CD4-positive, alpha-beta memory T cell (primary cell): Measurements from ENCODE around the gene LMTK2. TPM values are rescaled to one million over a fixed set of nuclear protein-coding genes. Genes with fewer than 3 reads are reported as not detected.

Experiments
- CTCF ChIA-PET: fragments of 350-600 bp; sonication (Branson Sonifier 250); formaldehyde crosslinking; loops from one replicate; lab custom pipeline; 2021; ENCODE audit warnings: inconsistent platforms; ENCODE audit not compliant: partially characterized antibody; lab: Charles Lee
- POLR2A ChIA-PET: fragments of 350-600 bp; sonication (Branson Sonifier 250); formaldehyde crosslinking; loops from one replicate; lab custom pipeline; 2021; ENCODE audit not compliant: partially characterized antibody; lab: Charles Lee
- DNase-seq, 5 donors: peaks; one replicate each; pipeline versions ENCODE4 v3.0.0 to v3.0.0-alpha.2; 2020 to 2022; ENCODE audit warnings: mixed read lengths in 1 of 5
- H3K27ac ChIP-seq: one replicate; pipeline ENCODE4 v1.7.0; 2013; ENCODE audit warnings: low read depth, low read length
- H3K27me3 ChIP-seq: 2 replicates; pipeline ENCODE4 v1.7.0; 2013; ENCODE audit warnings: mild to moderate bottlenecking, low read length, moderate library complexity; ENCODE audit not compliant: insufficient read depth
- H3K36me3 ChIP-seq: 2 replicates; pipeline ENCODE4 v1.7.0; 2013; ENCODE audit warnings: mild to moderate bottlenecking, low read length, moderate library complexity; ENCODE audit not compliant: insufficient read depth
- H3K4me1 ChIP-seq: 2 replicates; pipeline ENCODE4 v1.7.0; 2013; ENCODE audit warnings: mild to moderate bottlenecking, low read length, moderate library complexity; ENCODE audit not compliant: insufficient read depth
- H3K4me3 ChIP-seq, 2 donors: one replicate each; pipeline ENCODE4 v1.7.0; 2013; ENCODE audit warnings: low read length in 2 of 2, mild to moderate bottlenecking in 1 of 2
- H3K9me3 ChIP-seq, 2 donors: one replicate each; pipeline ENCODE4 v1.7.0; 2013; ENCODE audit warnings: low read length in 2 of 2, control low read depth in 1 of 2; ENCODE audit not compliant: control insufficient read depth in 1 of 2
- H3K27ac Mint-ChIP-seq, 7 donors: one replicate each; pipeline ENCODE4 v1.8.0; 2020 to 2021; ENCODE audit warnings: mixed read lengths in 7 of 7, mild to moderate bottlenecking in 6 of 7, inconsistent platforms in 3 of 7, moderate library complexity in 3 of 7
- H3K27me3 Mint-ChIP-seq, 2 donors: one replicate each; pipeline ENCODE4 v1.8.0; 2020 to 2021; ENCODE audit warnings: mixed read lengths in 2 of 2
- H3K36me3 Mint-ChIP-seq, 2 donors: one replicate each; pipeline ENCODE4 v1.8.0; 2020 to 2021; ENCODE audit warnings: mixed read lengths in 2 of 2, inconsistent platforms in 1 of 2, mild to moderate bottlenecking in 1 of 2
- H3K4me1 Mint-ChIP-seq, 4 donors: one replicate each; pipeline ENCODE4 v1.8.0; 2020 to 2021; ENCODE audit warnings: mixed read lengths in 4 of 4, mild to moderate bottlenecking in 1 of 4
- H3K4me3 Mint-ChIP-seq, 8 donors: one replicate each; pipeline ENCODE4 v1.8.0; 2020 to 2021; ENCODE audit warnings: mixed read lengths in 8 of 8, mild to moderate bottlenecking in 7 of 8, moderate library complexity in 6 of 8, inconsistent platforms in 3 of 8
- H3K9me3 Mint-ChIP-seq, 8 donors: one replicate each; pipeline ENCODE4 v1.8.0; 2020 to 2021; ENCODE audit warnings: mixed read lengths in 8 of 8, mild to moderate bottlenecking in 5 of 8, inconsistent platforms in 3 of 8, moderate library complexity in 1 of 8
- intact Hi-C: fragments of 100-400 bp; cut with micrococcal nuclease; formaldehyde crosslinking; loops from one replicate; pipeline ENCODE4 v1.15.1; 2023
- polyA plus RNA-seq, 2 donors: library from polyadenylated mRNA; unstranded; fragments of 300-500 nt; fragmentation: Illumina TruSeq; gene quantifications; one replicate each; pipeline ENCODE4 v1.2.3, GENCODE V29; 2021
- total RNA-seq, 2 experiments: library from RNA; stranded (reverse); gene quantifications; one replicate each; pipeline ENCODE4 v1.2.3, GENCODE V29; 2021

LMTK2 gene
- total and polyA plus RNA-seq, 4 experiments from 2014 or later = 0.76 to 26.6 (median 13.7) TPM

GRCh38 chr7:98135984-98136383, 29.3 kb downstream of the LMTK2 start:
- DNase-seq = no peak
- H3K36me3 Mint-ChIP-seq = peaks cover 18 to 23% of the 10 kb centered on the region in 2 donors
- intact Hi-C loops = no loop called here
- ChIA-PET CTCF (interaction anchor here (1.3 to 5.3 kb wide), 2 partner anchors 31 to 33 kb away, joined by 3 to 19 read pairs; no protein-coding TSS in a partner anchor), POLR2A (interaction anchor here (0.6 kb wide), 1 partner anchor 26 kb away, joined by 4 read pairs; no protein-coding TSS in a partner anchor)
- H3K4me3 Mint-ChIP-seq = no peak overlapping the region
- H3K27me3 ChIP-seq = no peaks in the 10 kb centered on the region
- no peaks in the 10 kb centered on the region for H3K9me3 ChIP-seq
- peaks cover 33% of the 10 kb centered on the region for H3K4me1 ChIP-seq
- H3K4me3 ChIP-seq = no peak overlapping the region
- no peaks in the 10 kb centered on the region for H3K27me3 Mint-ChIP-seq
- no peak overlapping the region for H3K27ac Mint-ChIP-seq
- H3K9me3 Mint-ChIP-seq = peaks cover 0 to 2% (median 0%) of the 10 kb centered on the region in 8 donors
- peaks cover 32 to 42% (median 37%) of the 10 kb centered on the region in 4 donors for H3K4me1 Mint-ChIP-seq
- H3K36me3 ChIP-seq = peaks cover 13% of the 10 kb centered on the region
- H3K27ac ChIP-seq = no peak overlapping the region

DNA sequence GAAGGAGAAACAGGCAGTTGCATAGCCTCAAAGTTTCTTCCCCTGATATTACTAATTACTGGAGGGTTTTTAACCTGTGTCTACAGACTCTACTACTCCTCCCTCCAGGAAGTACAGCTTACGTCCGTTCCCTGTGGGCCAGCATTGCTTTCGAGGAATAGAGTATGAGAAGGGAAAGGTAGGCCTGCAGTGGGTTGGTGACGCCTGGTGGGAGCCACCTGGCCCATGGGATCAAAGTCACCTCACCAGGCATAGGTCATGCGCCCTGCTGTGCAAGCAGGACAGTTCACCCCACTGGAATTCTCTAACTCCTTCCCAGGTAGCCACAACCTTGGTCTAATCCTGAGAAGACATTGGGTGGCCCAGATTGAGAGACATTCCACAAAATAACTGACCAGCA, 29.8 kb downstream of the LMTK2 start:
- Histone ChIP-seq H3K9me3 (no peaks in the 10 kb centered on the region), H3K4me3 (no peak overlapping the region), H3K4me1 (peaks cover 29% of the 10 kb centered on the region), H3K27me3 (no peaks in the 10 kb centered on the region), H3K36me3 (peaks cover 13% of the 10 kb centered on the region), H3K27ac (no peak overlapping the region)
- no peak for DNase-seq
- H3K36me3 Mint-ChIP-seq = peaks cover 22 to 28% of the 10 kb centered on the region in 2 donors
- peaks cover 27 to 38% (median 33%) of the 10 kb centered on the region in 4 donors for H3K4me1 Mint-ChIP-seq
- no peak overlapping the region for H3K4me3 Mint-ChIP-seq
- H3K9me3 Mint-ChIP-seq = peaks cover 0 to 2% (median 0%) of the 10 kb centered on the region in 8 donors
- H3K27ac Mint-ChIP-seq = no peak overlapping the region
- POLR2A ChIA-PET = no interaction called here
- H3K27me3 Mint-ChIP-seq = no peaks in the 10 kb centered on the region
- CTCF ChIA-PET = interaction anchor here (5.3 kb wide), 1 partner anchor 33 kb away, joined by 19 read pairs; no protein-coding TSS in a partner anchor
- intact Hi-C loops = no loop called here

DNA sequence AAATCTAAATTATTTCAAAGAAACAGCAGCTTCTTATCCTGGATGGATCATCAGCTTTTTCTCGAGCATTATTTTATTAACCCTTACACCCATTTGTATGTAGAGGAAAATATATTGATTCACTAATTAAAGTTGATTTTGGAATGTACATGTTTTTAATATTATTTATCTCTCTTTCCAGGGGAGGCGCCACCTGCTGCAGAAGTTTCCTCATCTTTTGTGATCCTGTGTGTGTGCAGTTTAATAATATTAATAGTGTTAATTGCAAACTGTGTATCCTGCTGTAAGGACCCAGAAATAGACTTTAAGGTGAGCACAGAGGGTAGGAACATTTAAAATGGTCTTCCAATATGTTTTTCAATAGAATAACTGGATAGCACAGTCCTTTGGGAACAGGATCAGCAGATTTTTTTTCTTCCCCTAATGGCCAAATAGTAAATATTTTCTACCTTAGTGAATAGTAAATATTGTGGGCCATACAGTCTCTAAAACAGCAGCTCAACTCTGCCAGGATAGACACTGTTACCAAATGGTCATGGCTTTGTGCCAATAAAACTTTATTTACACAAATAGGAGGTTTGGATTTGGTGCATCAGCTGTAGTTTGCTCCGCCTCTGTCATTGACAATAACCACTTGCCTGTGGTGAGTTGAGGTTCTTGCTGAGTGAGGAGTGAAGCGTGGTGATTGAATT, 30.6 kb downstream of the LMTK2 start:
- peaks cover 29 to 33% of the 10 kb centered on the region in 2 donors for H3K36me3 Mint-ChIP-seq
- POLR2A ChIA-PET = no interaction called here
- no peak overlapping the region for H3K4me3 ChIP-seq
- no peak overlapping the region for H3K4me3 Mint-ChIP-seq
- peaks cover 20% of the 10 kb centered on the region for H3K4me1 ChIP-seq
- H3K27ac Mint-ChIP-seq = no peak overlapping the region
- CTCF ChIA-PET = interaction anchor here (5.3 kb wide), 1 partner anchor 32 kb away, joined by 19 read pairs; no protein-coding TSS in a partner anchor
- H3K27ac ChIP-seq = no peak overlapping the region
- intact Hi-C loops = no loop called here
- no peaks in the 10 kb centered on the region for H3K27me3 Mint-ChIP-seq
- DNase-seq = no peak
- H3K27me3 ChIP-seq = no peaks in the 10 kb centered on the region
- H3K4me1 Mint-ChIP-seq = peaks cover 21 to 29% (median 25%) of the 10 kb centered on the region in 4 donors
- H3K9me3 Mint-ChIP-seq = peaks cover 0 to 2% (median 0%) of the 10 kb centered on the region in 8 donors
- H3K9me3 ChIP-seq = no peaks in the 10 kb centered on the region
- peaks cover 14% of the 10 kb centered on the region for H3K36me3 ChIP-seq

DNA sequence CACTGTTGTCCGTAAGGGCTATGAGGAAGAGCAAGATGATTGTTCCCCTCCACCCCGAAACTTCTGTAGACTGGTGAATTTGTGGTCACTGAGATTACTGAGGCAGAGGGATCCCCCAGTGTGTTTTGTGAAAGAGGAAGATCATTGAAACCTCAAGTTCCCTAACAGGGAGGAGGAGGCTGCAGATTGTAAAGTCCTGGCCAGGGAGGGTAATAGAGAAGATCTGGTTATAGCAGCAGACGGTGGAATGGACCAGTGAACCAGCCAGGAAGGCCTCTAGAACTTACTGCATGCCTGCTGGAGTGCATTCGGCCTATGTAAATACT, 31.1 kb downstream of the LMTK2 start:
- intact Hi-C loops = no loop called here
- peaks cover 15% of the 10 kb centered on the region for H3K4me1 ChIP-seq
- Mint-ChIP-seq H3K36me3 (peaks cover 33 to 37% of the 10 kb centered on the region in 2 donors), H3K27me3 (no peaks in the 10 kb centered on the region), H3K9me3 (peaks cover 0 to 2% (median 0%) of the 10 kb centered on the region in 8 donors), H3K4me1 (peaks cover 17 to 24% (median 21%) of the 10 kb centered on the region in 4 donors), H3K4me3 (no peak overlapping the region), H3K27ac (no peak overlapping the region)
- H3K27ac ChIP-seq = no peak overlapping the region
- H3K27me3 ChIP-seq = no peaks in the 10 kb centered on the region
- DNase-seq = no peak
- no peak overlapping the region for H3K4me3 ChIP-seq
- CTCF ChIA-PET = interaction anchor here (5.3 kb wide), 1 partner anchor 31 kb away, joined by 19 read pairs; no protein-coding TSS in a partner anchor
- POLR2A ChIA-PET = no interaction called here
- H3K36me3 ChIP-seq = peaks cover 19% of the 10 kb centered on the region
- no peaks in the 10 kb centered on the region for H3K9me3 ChIP-seq

GRCh38 chr7:98138672-98139071, 32.0 kb downstream of the LMTK2 start:
- CTCF ChIA-PET = no interaction called here
- Histone ChIP-seq H3K36me3 (peaks cover 26% of the 10 kb centered on the region), H3K4me1 (peaks cover 7% of the 10 kb centered on the region), H3K4me3 (no peak overlapping the region), H3K27me3 (no peaks in the 10 kb centered on the region), H3K27ac (no peak overlapping the region), H3K9me3 (no peaks in the 10 kb centered on the region)
- intact Hi-C loops = no loop called here
- H3K9me3 Mint-ChIP-seq = peaks cover 0 to 4% (median 0%) of the 10 kb centered on the region in 8 donors
- H3K27ac Mint-ChIP-seq = no peak overlapping the region
- no peak for DNase-seq
- peaks cover 8 to 15% (median 12%) of the 10 kb centered on the region in 4 donors for H3K4me1 Mint-ChIP-seq
- POLR2A ChIA-PET = interaction anchor here (0.5 kb wide), 1 partner anchor 242 kb away, joined by 4 read pairs; no protein-coding TSS in a partner anchor
- H3K4me3 Mint-ChIP-seq = no peak overlapping the region
- H3K36me3 Mint-ChIP-seq = peaks cover 42 to 46% of the 10 kb centered on the region in 2 donors
- H3K27me3 Mint-ChIP-seq = no peaks in the 10 kb centered on the region

GRCh38 chr7:98142658-98143057, 36.0 kb downstream of the LMTK2 start:
- Histone ChIP-seq H3K4me1 (no peaks in the 10 kb centered on the region), H3K36me3 (peaks cover 26% of the 10 kb centered on the region), H3K9me3 (no peaks in the 10 kb centered on the region), H3K27me3 (no peaks in the 10 kb centered on the region), H3K27ac (no peak overlapping the region), H3K4me3 (no peak overlapping the region)
- Mint-ChIP-seq H3K36me3 (peaks cover 63 to 64% of the 10 kb centered on the region in 2 donors), H3K4me1 (peaks cover 0 to 4% (median 2%) of the 10 kb centered on the region in 4 donors), H3K9me3 (peaks cover 0 to 7% (median 4%) of the 10 kb centered on the region in 8 donors), H3K27me3 (no peaks in the 10 kb centered on the region), H3K27ac (peak overlapping the region in 1 of 7 donors; percentile 52), H3K4me3 (no peak overlapping the region)
- ChIA-PET POLR2A (no interaction called here), CTCF (interaction anchor here (2.7 kb wide), 1 partner anchor 26 kb away, joined by 9 read pairs; no protein-coding TSS in a partner anchor)
- intact Hi-C loops = no loop called here
- no peak for DNase-seq

- Mint-ChIP-seq H3K36me3 (peaks cover 58 to 65% of the 10 kb centered on the region in 2 donors), H3K27ac (no peak overlapping the region), H3K4me3 (no peak overlapping the region), H3K9me3 (peaks cover 0 to 7% (median 2%) of the 10 kb centered on the region in 8 donors), H3K27me3 (no peaks in the 10 kb centered on the region), H3K4me1 (peaks cover 0 to 9% (median 3%) of the 10 kb centered on the region in 4 donors)
- ChIA-PET CTCF (interaction anchor here (1.5 kb wide), 1 partner anchor 20 kb away, joined by 4 read pairs; no protein-coding TSS in a partner anchor), POLR2A (no interaction called here)
- Histone ChIP-seq H3K4me1 (no peaks in the 10 kb centered on the region), H3K27ac (no peak overlapping the region), H3K4me3 (no peak overlapping the region), H3K36me3 (peaks cover 21% of the 10 kb centered on the region), H3K27me3 (no peaks in the 10 kb centered on the region), H3K9me3 (no peaks in the 10 kb centered on the region)
- intact Hi-C loops = no loop called here
- DNase-seq = no peak
Measured at GRCh38 chr7:98148607-98149006, 41.9 kb downstream of the LMTK2 start.
